Fibroblast of lung (primary cell): Measurements from ENCODE around the gene PGA5.

Experiments
- CTCF ChIP-seq, 2 donors: IDR thresholded peaks in 1 of 2; conservative IDR thresholded peaks in 1 of 2; 1 replicate in 1 of 2; 2 replicates in 1 of 2; pipeline ENCODE4 v1.5.1; 2011 to 2012; ENCODE audit warnings: low read length in 2 of 2, control low read depth in 1 of 2, inconsistent platforms in 1 of 2, low read depth in 1 of 2, mild to moderate bottlenecking in 1 of 2
- EZH2 ChIP-seq: IDR thresholded peaks from 2 replicates; pipeline ENCODE4 v1.5.1; 2012; ENCODE audit warnings: low read length, control low read depth, mild to moderate bottlenecking; ENCODE audit errors: missing control alignments

- TF ChIP-seq CTCF (conservative IDR thresholded peaks at IDR 0.05 in 1 of 2, IDR thresholded peaks at IDR 0.05 in 1 of 2; ENCODE audit: low read depth in 1 of 2, low read length in 2 of 2): peak; percentile 31 to 39
- TF ChIP-seq EZH2: no peak
Measured at GRCh38 chr11:61294717-61295595, 54.0 kb downstream of the PGA5 start, which contains the start of gene VWCE.
